Endometrial microvascular endothelial cells (primary cell): Measurements from ENCODE around the gene PLEKHM3. TPM values are rescaled to one million over a fixed set of nuclear protein-coding genes. Genes with fewer than 3 reads are reported as not detected.
"Not testable (repeated sequence)": the region's sequence is repeated elsewhere in the genome, so short reads cannot be mapped to it uniquely, and the experiment has no call there.

Source experiments
- in situ Hi-C: cut with HindIII; loops from 2 replicates; pipeline ENCODE4 v1.10.0; 2017; ENCODE audit warnings: low sequenced_read_pairs, low pct_unique_long_range_greater_than_20kb; ENCODE audit errors: inconsistent ontology term
- total RNA-seq: library from RNA; depleted of rRNA; stranded (reverse); fragments of >200 nt; gene quantifications from one replicate; pipeline ENCODE4 v1.2.3, GENCODE V29; 2015; ENCODE audit errors: inconsistent ontology term

The PLEKHM3 gene
- total RNA-seq, 1 donor from 2014 or later: 3.3 TPM

DNA sequence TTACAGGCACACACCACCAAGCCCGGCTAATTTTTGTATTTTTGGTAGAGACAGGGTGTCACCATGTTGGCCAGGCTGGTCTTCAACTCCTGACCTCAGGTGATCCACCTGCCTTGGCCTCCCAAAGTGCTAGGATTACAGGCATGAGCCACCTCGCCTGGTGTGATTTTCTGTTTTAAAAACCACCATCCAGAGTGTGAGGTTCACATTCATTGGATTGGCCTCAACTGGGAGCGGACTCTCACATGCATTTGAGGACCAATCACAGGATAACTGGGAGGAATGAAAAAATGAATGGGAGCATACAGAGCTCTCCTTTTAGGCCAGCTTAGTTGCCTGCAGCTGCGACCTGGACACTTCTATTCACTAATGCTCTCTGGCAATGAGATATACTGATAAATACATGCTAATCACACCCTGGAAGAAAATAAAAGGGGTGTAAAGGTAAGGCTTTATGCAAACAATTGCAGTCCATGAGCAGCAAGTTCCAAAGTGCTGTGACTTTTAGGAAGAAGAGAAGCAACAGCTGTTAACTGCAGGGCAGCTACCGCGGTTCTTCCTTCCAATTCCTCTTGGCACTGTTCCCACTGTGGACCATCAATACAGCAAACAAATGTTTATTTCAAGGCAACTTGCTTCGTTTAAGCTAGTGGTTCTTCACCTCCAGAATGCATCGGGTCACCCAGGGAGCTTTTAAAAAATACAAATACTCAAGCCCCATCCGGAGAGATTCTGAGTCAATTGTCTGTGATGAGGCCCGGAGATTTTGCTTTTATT is 206.1 kb downstream of the PLEKHM3 start:
- in situ Hi-C loops: no loop called here

GRCh38 chr2:207816546-207816945 is 208.8 kb downstream of the PLEKHM3 start:
- in situ Hi-C loops: no loop called here

GRCh38 chr2:207815254-207815653 is 210.1 kb downstream of the PLEKHM3 start:
- in situ Hi-C loops: no loop called here

- in situ Hi-C loops: no loop called here
Observed at GRCh38 chr2:207813942-207814341, 211.4 kb downstream of the PLEKHM3 start.

GRCh38 chr2:207813221-207813916 is 212.0 kb downstream of the PLEKHM3 start:
- in situ Hi-C loops: no loop called here

DNA sequence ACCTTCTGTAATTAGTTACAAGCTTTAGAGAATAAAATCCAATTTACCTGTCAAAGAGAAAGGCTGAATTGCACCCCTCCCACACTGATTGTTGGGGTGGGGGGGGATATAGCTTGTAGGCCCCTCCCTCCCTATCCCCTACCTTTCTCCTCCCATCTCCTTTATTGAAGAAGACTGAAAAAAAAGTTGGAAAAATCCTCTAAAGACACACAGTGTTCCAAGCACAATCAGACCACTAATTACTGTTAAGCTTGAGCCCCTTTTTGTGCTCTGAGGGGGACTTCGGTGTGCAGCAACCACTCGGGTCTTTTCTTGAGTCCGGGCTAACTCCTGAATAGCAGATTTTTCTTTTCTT is 212.6 kb downstream of the PLEKHM3 start:
- in situ Hi-C loops: no loop called here

- in situ Hi-C loops: no loop called here
Observed at GRCh38 chr2:207812058-207812725, 213.1 kb downstream of the PLEKHM3 start.

GRCh38 chr2:207811658-207812057 is 213.7 kb downstream of the PLEKHM3 start:
- in situ Hi-C loops: not testable (repeated sequence)

- in situ Hi-C loops: no loop called here
Observed at GRCh38 chr2:207810200-207810788, 215.0 kb downstream of the PLEKHM3 start.

DNA sequence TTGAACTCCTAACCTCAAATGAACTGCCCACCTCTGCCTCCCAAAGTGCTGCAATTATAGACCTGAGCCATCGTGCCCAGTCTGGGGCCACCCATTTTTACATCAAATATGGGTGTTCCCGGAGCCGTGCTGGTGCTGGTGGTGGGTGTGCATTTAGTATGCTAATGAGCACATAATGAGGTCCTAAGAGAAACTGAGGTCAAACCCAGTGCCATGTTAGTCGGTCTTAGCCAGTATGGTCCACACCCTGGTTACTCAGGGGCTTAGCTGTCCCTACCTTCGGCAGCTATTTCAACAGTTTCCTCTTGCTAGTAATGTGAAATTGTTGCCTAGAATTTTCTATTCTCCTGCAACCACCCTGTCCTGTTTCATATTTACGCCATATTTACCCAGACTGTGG is 217.2 kb downstream of the PLEKHM3 start:
- in situ Hi-C loops: no loop called here

GRCh38 chr2:207807516-207807915 is 217.8 kb downstream of the PLEKHM3 start:
- in situ Hi-C loops: no loop called here

DNA sequence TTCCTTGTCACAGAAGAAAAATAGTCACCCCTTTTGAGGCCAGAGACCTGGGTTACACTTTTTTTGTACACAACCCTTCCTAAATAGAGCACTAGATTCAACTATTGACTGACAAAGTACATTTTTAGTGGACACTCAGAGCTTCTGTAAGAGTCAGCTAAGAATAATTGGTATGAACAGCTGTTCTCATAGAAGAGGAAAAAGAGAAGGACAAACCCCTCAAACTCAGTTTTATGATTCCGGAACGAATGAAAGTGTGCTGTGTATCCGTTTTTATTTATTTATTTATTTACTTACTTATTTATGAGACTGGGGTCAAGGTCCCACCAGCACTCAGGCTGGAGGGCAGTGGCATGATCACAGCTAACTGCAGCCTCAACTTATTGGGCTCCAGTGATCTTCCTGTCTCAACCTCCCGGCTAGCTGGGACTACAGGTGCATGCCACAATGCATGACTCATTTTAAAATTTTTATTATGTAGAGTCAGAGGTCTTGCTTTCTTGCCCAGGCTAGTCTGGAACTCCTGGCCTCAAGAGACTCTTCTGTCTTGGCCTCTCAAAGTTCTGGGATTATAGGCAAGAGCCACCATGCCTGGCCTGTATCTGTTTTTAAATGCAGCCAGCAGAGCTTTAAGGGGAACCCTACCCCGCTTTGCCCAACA is 219.6 kb downstream of the PLEKHM3 start:
- in situ Hi-C loops: no loop called here

DNA sequence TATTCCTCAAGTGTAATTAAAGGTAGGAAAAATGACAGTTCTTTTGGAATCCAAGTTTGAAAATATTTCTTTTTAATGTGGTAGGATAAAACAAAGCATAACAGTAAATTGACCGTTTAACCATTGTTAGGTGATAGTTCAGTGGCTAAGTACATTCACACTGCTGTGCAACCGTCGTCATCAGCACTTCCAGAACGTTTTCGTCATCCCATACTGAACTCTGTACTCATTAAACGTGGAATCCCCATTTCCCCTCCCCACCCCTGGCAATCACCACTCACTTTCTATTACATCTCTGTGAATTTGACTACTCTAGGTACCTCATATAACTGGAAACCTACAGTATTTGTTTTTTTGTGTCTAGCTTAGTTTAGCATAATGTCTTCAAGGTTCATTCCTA is 222.7 kb downstream of the PLEKHM3 start:
- in situ Hi-C loops: no loop called here

- in situ Hi-C loops: no loop called here
Observed at GRCh38 chr2:207801259-207801658, 224.1 kb downstream of the PLEKHM3 start.

DNA sequence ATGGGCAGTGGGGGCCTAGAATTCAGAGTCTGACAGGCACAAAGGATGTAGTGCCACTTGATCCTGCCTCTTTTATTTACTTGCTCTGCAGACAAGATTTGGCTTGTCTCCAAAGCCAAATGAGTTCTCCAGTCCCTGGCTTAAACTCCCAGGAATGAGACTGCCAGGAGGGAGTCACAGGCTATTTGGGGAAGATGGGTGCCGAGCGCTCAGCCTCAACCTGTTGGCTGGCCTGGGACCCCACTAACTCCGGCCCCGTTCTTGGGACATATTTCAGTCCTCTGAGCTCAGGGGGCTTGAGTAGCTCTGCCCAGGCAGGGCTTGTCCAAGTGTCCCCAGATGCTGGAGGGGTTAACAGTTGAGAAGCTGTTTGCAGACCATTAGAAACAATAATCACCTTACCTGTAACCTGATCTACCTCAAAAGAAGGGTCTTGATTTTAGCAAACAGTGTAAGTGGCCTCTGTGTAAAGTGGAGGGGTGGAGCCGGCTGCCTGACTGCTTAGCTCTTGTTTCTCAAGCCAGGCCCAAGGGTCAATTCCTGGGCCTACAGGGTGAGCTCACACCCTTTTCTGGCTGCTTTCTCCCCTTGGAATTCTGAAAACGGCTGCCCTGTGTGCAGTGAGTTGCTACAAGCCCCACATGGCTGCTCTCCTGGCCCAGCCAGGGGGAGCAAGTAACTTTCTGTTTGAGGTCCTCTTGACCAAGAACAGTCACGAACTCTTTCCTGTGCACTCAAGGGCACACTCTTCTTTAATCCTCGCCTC is 228.6 kb downstream of the PLEKHM3 start:
- in situ Hi-C loops: no loop called here

GRCh38 chr2:207792244-207792785 is 233.0 kb downstream of the PLEKHM3 start:
- in situ Hi-C loops: no loop called here

GRCh38 chr2:207791579-207792243 is 233.6 kb downstream of the PLEKHM3 start:
- in situ Hi-C loops: no loop called here

DNA sequence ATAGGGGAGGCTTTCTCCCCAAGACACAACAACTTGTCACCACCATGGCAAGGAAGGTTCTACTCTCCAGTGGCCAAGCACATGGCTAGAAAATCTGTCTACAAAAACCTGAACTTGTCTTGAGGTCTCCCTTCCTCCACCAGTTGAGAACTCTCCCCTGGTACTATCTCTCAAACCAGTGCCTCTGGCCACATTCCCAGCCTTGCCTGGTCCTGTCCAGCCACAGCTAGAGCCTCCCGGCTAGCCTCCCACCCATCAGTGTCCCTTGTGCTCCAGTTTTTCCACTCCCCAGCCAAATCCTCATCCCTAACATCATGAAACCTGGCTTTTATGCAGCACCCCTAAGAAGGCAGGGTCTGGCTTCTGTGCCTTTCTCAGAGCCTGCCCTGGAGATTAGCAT is 234.4 kb downstream of the PLEKHM3 start:
- in situ Hi-C loops: no loop called here
